H1 (cell line): ENCODE data around the gene CDCA4. TPM values are rescaled to one million over a fixed set of nuclear protein-coding genes. Genes with fewer than 3 reads are reported as not detected.

Experiments
- BACH1 ChIP-seq: IDR thresholded peaks from 2 replicates; pipeline ENCODE4 v1.6.1; 2012; ENCODE audit warnings: low read length, improper control_type of control experiment
- BRCA1 ChIP-seq: IDR thresholded peaks from 2 replicates; pipeline ENCODE4 v1.6.1; 2012; ENCODE audit warnings: low read depth, low read length, improper control_type of control experiment
- CTBP2 ChIP-seq: IDR thresholded peaks from 2 replicates; pipeline ENCODE4 v1.7.0; 2011; ENCODE audit warnings: borderline replicate concordance, mild to moderate bottlenecking, moderate library complexity, mixed read lengths, low read length; ENCODE audit not compliant: insufficient read depth, insufficient read length
- EP300 ChIP-seq, 2 experiments: IDR thresholded peaks; 1 replicate in 1 of 2; 2 replicates in 1 of 2; pipeline ENCODE4 v1.6.1; 2011 to 2012; ENCODE audit warnings: low read depth in 2 of 2, low read length in 2 of 2, mild to moderate bottlenecking in 2 of 2, borderline replicate concordance in 1 of 2, inconsistent platforms in 1 of 2, moderate library complexity in 1 of 2
- JUN ChIP-seq: IDR thresholded peaks from 2 replicates; pipeline ENCODE4 v1.6.1; 2011; ENCODE audit warnings: low read depth, mild to moderate bottlenecking, improper control_type of control experiment, low read length
- RAD21 ChIP-seq, 2 experiments: IDR thresholded peaks in 1 of 2; conservative IDR thresholded peaks in 1 of 2; 2 replicates each; pipeline ENCODE4 v1.6.1; 2011; ENCODE audit warnings: low read depth in 2 of 2, low read length in 2 of 2, improper control_type of control experiment in 1 of 2, inconsistent platforms in 1 of 2, mild to moderate bottlenecking in 1 of 2, moderate library complexity in 1 of 2
- RFX5 ChIP-seq: IDR thresholded peaks from 2 replicates; pipeline ENCODE4 v1.6.1; 2011; ENCODE audit warnings: low read depth, low read length, improper control_type of control experiment, borderline replicate concordance
- polyA plus RNA-seq, 7 experiments: library from polyadenylated mRNA; depleted of rRNA in 3 of 7; stranded (reverse) in 5 of 7; unstranded in 2 of 7; fragments of >200 nt in 5 of 7; fragments of 200-250 nt in 2 of 7; gene quantifications; 1 replicate in 5 of 7; 2 replicates in 1 of 7; 4 replicates in 1 of 7; pipeline versions ENCODE4 v1.2.1 to v1.2.3, GENCODE V29; 2011 to 2013; ENCODE audit warnings: missing spikeins in 2 of 7, mixed read lengths in 2 of 7
- total RNA-seq: library from RNA; stranded (reverse); fragmentation: NEBNext Ultra II Directional; extraction: Animal tissue kit (Norgen Biotek cat#: 25700); gene quantifications from 2 replicates; pipeline ENCODE4 v1.2.1, GENCODE V29; 2021
- TF ChIP-seq, protein P1 (sequence below): fragments of 300-600 bp; sonication (generic); IDR thresholded peaks from 2 replicates; pipeline ENCODE4 v1.7.1; 2012; ENCODE audit warnings: low read length, moderate library complexity, mild to moderate bottlenecking, inconsistent platforms; ENCODE audit not compliant: insufficient replicate concordance
- TF ChIP-seq, protein P2 (sequence below): IDR thresholded peaks from 2 replicates; pipeline ENCODE4 v1.6.1; 2012; ENCODE audit warnings: inconsistent platforms

CDCA4 gene
- total and polyA plus RNA-seq, 2 of the 8 experiments (the other 6 are each of a cell fraction or from before 2014, with no cell fraction given): 49.9 to 62.4 TPM

DNA sequence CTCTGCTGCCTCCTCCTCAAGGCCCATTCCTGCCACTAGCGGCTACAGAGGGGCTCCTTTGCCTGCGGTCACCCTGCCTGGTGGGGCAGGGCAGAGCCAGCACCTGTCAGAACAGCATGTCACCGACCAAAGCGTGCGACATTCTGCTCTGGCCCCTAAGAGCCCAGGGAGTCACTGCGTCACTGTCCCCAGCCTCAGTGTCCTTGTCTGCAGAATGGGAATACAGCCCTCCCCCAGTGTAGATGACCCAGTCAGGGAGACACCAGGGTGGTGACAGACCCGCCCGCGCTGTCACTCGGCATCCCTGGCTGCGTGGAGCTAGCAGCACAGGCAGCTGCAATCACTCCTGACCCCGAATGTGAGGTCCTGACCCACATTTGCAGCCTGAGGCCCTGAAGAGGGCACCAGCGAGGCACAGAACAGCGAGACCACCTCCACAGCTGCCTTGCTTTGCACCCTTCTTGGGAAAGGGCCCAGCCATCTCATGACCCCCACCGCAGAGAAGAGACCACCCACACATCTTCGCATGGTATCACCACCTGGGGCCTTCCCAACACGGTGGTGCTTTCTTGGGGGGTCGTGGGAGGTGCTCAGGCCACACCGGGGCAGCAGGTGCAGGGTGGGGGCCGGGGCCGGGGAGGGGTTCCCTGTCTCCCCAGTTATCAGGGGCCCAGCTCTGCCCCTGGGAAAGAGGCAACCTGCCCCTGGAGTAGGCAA is 45.2 kb downstream of the CDCA4 start (continued):
- TF ChIP-seq, protein P1, sequence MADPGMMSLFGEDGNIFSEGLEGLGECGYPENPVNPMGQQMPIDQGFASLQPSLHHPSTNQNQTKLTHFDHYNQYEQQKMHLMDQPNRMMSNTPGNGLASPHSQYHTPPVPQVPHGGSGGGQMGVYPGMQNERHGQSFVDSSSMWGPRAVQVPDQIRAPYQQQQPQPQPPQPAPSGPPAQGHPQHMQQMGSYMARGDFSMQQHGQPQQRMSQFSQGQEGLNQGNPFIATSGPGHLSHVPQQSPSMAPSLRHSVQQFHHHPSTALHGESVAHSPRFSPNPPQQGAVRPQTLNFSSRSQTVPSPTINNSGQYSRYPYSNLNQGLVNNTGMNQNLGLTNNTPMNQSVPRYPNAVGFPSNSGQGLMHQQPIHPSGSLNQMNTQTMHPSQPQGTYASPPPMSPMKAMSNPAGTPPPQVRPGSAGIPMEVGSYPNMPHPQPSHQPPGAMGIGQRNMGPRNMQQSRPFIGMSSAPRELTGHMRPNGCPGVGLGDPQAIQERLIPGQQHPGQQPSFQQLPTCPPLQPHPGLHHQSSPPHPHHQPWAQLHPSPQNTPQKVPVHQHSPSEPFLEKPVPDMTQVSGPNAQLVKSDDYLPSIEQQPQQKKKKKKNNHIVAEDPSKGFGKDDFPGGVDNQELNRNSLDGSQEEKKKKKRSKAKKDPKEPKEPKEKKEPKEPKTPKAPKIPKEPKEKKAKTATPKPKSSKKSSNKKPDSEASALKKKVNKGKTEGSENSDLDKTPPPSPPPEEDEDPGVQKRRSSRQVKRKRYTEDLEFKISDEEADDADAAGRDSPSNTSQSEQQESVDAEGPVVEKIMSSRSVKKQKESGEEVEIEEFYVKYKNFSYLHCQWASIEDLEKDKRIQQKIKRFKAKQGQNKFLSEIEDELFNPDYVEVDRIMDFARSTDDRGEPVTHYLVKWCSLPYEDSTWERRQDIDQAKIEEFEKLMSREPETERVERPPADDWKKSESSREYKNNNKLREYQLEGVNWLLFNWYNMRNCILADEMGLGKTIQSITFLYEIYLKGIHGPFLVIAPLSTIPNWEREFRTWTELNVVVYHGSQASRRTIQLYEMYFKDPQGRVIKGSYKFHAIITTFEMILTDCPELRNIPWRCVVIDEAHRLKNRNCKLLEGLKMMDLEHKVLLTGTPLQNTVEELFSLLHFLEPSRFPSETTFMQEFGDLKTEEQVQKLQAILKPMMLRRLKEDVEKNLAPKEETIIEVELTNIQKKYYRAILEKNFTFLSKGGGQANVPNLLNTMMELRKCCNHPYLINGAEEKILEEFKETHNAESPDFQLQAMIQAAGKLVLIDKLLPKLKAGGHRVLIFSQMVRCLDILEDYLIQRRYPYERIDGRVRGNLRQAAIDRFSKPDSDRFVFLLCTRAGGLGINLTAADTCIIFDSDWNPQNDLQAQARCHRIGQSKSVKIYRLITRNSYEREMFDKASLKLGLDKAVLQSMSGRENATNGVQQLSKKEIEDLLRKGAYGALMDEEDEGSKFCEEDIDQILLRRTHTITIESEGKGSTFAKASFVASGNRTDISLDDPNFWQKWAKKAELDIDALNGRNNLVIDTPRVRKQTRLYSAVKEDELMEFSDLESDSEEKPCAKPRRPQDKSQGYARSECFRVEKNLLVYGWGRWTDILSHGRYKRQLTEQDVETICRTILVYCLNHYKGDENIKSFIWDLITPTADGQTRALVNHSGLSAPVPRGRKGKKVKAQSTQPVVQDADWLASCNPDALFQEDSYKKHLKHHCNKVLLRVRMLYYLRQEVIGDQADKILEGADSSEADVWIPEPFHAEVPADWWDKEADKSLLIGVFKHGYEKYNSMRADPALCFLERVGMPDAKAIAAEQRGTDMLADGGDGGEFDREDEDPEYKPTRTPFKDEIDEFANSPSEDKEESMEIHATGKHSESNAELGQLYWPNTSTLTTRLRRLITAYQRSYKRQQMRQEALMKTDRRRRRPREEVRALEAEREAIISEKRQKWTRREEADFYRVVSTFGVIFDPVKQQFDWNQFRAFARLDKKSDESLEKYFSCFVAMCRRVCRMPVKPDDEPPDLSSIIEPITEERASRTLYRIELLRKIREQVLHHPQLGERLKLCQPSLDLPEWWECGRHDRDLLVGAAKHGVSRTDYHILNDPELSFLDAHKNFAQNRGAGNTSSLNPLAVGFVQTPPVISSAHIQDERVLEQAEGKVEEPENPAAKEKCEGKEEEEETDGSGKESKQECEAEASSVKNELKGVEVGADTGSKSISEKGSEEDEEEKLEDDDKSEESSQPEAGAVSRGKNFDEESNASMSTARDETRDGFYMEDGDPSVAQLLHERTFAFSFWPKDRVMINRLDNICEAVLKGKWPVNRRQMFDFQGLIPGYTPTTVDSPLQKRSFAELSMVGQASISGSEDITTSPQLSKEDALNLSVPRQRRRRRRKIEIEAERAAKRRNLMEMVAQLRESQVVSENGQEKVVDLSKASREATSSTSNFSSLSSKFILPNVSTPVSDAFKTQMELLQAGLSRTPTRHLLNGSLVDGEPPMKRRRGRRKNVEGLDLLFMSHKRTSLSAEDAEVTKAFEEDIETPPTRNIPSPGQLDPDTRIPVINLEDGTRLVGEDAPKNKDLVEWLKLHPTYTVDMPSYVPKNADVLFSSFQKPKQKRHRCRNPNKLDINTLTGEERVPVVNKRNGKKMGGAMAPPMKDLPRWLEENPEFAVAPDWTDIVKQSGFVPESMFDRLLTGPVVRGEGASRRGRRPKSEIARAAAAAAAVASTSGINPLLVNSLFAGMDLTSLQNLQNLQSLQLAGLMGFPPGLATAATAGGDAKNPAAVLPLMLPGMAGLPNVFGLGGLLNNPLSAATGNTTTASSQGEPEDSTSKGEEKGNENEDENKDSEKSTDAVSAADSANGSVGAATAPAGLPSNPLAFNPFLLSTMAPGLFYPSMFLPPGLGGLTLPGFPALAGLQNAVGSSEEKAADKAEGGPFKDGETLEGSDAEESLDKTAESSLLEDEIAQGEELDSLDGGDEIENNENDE: no peak
- TF ChIP-seq RAD21 (IDR thresholded peaks at IDR 0.05 in 1 of 2, conservative IDR thresholded peaks at IDR 0.05 in 1 of 2; ENCODE audit: low read depth in 2 of 2, low read length in 2 of 2) (peak; percentile 40 to 48), JUN (no peak), CTBP2 (no peak), RFX5 (no peak), BRCA1 (no peak), EP300 (IDR thresholded peaks at IDR 0.05; ENCODE audit: borderline replicate concordance in 1 of 2, low read depth in 2 of 2, low read length in 2 of 2) (no peak), BACH1 (no peak; the same call in 1 of the 2 replicates)
- TF ChIP-seq, protein P2, sequence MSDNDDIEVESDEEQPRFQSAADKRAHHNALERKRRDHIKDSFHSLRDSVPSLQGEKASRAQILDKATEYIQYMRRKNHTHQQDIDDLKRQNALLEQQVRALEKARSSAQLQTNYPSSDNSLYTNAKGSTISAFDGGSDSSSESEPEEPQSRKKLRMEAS: no peak
